Measurements from ENCODE around the gene PGBD4. TPM values are rescaled to one million over a fixed set of nuclear protein-coding genes. Genes with fewer than 3 reads are reported as not detected.
A peak's percentile ranks its signal among the peaks of the same experiment; 100 is the strongest.

PGBD4 gene
- polyA plus RNA-seq, 3 donors = 0.38 to 0.93 (median 0.58) TPM

DNA sequence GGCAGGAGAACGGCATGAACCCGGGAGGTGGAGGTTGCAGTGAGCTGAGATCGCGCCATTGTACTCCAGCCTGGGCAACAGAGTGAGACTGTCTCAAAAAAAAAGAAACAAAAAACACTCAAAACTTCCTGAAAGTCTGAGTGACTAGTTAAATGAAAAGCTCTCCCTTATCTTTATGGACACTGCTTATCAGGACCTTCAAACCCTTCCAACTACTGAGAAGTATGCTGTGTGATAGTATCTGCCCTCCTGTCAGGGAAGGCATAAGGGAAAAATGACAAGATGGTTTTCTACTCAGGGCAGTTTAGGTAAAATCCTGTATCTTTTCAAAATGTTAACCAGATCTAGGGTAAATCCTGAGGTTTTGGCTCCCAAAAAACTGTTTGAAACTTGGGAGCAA, 22.0 kb upstream of the PGBD4 start:
- WGBS (ENCODE audit: insufficient coverage) = no CpG with 5 or more reads among the region's 4 CpGs
- Mint-ChIP-seq H3K4me3 (no peak overlapping the region), H3K4me1 (no peaks in the 10 kb centered on the region), H3K9me3 (peaks cover 0 to 11% (median 9%) of the 10 kb centered on the region in 7 donors), H3K36me3 (peaks cover 14 to 31% of the 10 kb centered on the region in 2 donors), H3K27ac (no peak overlapping the region), H3K27me3 (ENCODE audit: low read depth in 3 of 3) (peaks cover 0 to 1% (median 1%) of the 10 kb centered on the region in 3 donors)
- TF ChIP-seq, protein P1, sequence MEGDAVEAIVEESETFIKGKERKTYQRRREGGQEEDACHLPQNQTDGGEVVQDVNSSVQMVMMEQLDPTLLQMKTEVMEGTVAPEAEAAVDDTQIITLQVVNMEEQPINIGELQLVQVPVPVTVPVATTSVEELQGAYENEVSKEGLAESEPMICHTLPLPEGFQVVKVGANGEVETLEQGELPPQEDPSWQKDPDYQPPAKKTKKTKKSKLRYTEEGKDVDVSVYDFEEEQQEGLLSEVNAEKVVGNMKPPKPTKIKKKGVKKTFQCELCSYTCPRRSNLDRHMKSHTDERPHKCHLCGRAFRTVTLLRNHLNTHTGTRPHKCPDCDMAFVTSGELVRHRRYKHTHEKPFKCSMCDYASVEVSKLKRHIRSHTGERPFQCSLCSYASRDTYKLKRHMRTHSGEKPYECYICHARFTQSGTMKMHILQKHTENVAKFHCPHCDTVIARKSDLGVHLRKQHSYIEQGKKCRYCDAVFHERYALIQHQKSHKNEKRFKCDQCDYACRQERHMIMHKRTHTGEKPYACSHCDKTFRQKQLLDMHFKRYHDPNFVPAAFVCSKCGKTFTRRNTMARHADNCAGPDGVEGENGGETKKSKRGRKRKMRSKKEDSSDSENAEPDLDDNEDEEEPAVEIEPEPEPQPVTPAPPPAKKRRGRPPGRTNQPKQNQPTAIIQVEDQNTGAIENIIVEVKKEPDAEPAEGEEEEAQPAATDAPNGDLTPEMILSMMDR (IDR thresholded peaks at IDR 0.05) = no peak
- H3K36me3 ChIP-seq (replicated peaks in 1 of 2; ENCODE audit: control insufficient read depth in 1 of 2, insufficient read depth in 2 of 2, low read length in 2 of 2) = peaks cover 16 to 19% of the 10 kb centered on the region in 2 donors
- no peaks in the 10 kb centered on the region for H3K79me2 ChIP-seq (ENCODE audit: insufficient read depth, low read length)
- H3K27ac ChIP-seq (ENCODE audit: low read depth in 1 of 2, low read length in 2 of 2) = no peak overlapping the region
- H3K4me3 ChIP-seq (replicated peaks in 1 of 3; ENCODE audit: low read depth in 2 of 3, low read length in 3 of 3) = no peak overlapping the region
- no peak for DNase-seq
- no peaks in the 10 kb centered on the region for H3K4me1 ChIP-seq (ENCODE audit: control insufficient read depth in 1 of 2, insufficient read depth in 2 of 2, low read length in 2 of 2)
- H3K4me2 ChIP-seq (replicated peaks; ENCODE audit: extremely low read depth, low read length, poor library complexity, severe bottlenecking) = no peak overlapping the region
- H2AFZ ChIP-seq (ENCODE audit: insufficient read depth, low read depth, low read length, poor library complexity, severe bottlenecking) = no peak overlapping the region
- H3K9ac ChIP-seq (ENCODE audit: insufficient read depth, low read length, poor library complexity, severe bottlenecking) = no peak overlapping the region
- H3K27me3 ChIP-seq (ENCODE audit: control insufficient read depth in 2 of 2, insufficient read depth in 2 of 2, low read length in 2 of 2) = no peaks in the 10 kb centered on the region
- H4K20me1 ChIP-seq (ENCODE audit: insufficient read depth, low read length) = no peaks in the 10 kb centered on the region
- H3K9me3 ChIP-seq (replicated peaks in 1 of 2; ENCODE audit: control insufficient read depth in 1 of 2, insufficient read depth in 1 of 2, low read length in 2 of 2) = peaks cover 4 to 8% of the 10 kb centered on the region in 2 donors
- intact Hi-C loops (cut with micrococcal nuclease) = no loop called here

DNA sequence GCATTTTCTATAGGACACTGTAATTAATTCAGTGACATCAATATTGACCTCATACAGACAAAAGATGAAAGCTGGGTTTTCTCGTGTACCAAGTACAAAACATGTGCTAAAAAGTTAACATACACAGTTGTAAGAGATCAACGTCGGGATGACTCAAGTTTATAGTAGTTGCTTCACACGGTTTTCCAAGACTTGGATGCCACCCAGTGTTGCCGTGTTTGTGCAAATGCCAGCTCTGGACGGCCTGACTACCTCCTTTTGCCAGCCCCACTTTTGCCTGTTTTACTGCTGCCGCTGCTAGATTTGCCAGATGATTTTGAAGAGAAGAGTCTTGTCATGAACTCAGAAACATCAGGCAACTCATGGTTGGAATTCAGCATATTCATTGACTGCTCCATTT, 17.8 kb upstream of the PGBD4 start:
- peak overlapping the region in 2 of 7 donors; percentile 51 to 58 for H3K27ac Mint-ChIP-seq
- intact Hi-C loops (cut with micrococcal nuclease) = no loop called here
- H3K27me3 ChIP-seq (ENCODE audit: control insufficient read depth in 2 of 2, insufficient read depth in 2 of 2, low read length in 2 of 2) = no peaks in the 10 kb centered on the region
- no peaks in the 10 kb centered on the region for H3K4me1 Mint-ChIP-seq
- H3K9ac ChIP-seq (ENCODE audit: insufficient read depth, low read length, poor library complexity, severe bottlenecking) = no peak overlapping the region
- no peak overlapping the region for H3K27ac ChIP-seq (ENCODE audit: low read depth in 1 of 2, low read length in 2 of 2)
- TF ChIP-seq, protein P1 (IDR thresholded peaks at IDR 0.05) = no peak
- H3K36me3 Mint-ChIP-seq = peaks cover 44 to 65% of the 10 kb centered on the region in 2 donors
- H3K4me3 ChIP-seq (replicated peaks in 1 of 3; ENCODE audit: low read depth in 2 of 3, low read length in 3 of 3) = no peak overlapping the region
- H2AFZ ChIP-seq (ENCODE audit: insufficient read depth, low read depth, low read length, poor library complexity, severe bottlenecking) = no peak overlapping the region
- H3K4me3 Mint-ChIP-seq = no peak overlapping the region
- no peaks in the 10 kb centered on the region for H3K4me1 ChIP-seq (ENCODE audit: control insufficient read depth in 1 of 2, insufficient read depth in 2 of 2, low read length in 2 of 2)
- no peak overlapping the region for H3K4me2 ChIP-seq (replicated peaks; ENCODE audit: extremely low read depth, low read length, poor library complexity, severe bottlenecking)
- no peaks in the 10 kb centered on the region for H3K9me3 Mint-ChIP-seq
- no peaks in the 10 kb centered on the region for H3K9me3 ChIP-seq (replicated peaks in 1 of 2; ENCODE audit: control insufficient read depth in 1 of 2, insufficient read depth in 1 of 2, low read length in 2 of 2)
- no peaks in the 10 kb centered on the region for H3K79me2 ChIP-seq (ENCODE audit: insufficient read depth, low read length)
- H3K36me3 ChIP-seq (replicated peaks in 1 of 2; ENCODE audit: control insufficient read depth in 1 of 2, insufficient read depth in 2 of 2, low read length in 2 of 2) = peaks cover 48 to 61% of the 10 kb centered on the region in 2 donors
- DNase-seq = no peak
- no peaks in the 10 kb centered on the region for H3K27me3 Mint-ChIP-seq (ENCODE audit: low read depth in 3 of 3)
- no peaks in the 10 kb centered on the region for H4K20me1 ChIP-seq (ENCODE audit: insufficient read depth, low read length)
- 96% methylated on average over 6 of the region's 7 CpGs for WGBS (ENCODE audit: insufficient coverage)
